Esophagus (tissue), 2 donors: ENCODE data around the gene NFATC3. TPM values are rescaled to one million over a fixed set of nuclear protein-coding genes. Genes with fewer than 3 reads are reported as not detected.

Experiments
- H3K27ac ChIP-seq, 2 donors: one replicate each; pipeline ENCODE4 v1.5.1; 2013; ENCODE audit warnings: low read depth in 2 of 2, mild to moderate bottlenecking in 2 of 2, inconsistent platforms in 1 of 2, low read length in 1 of 2, moderate library complexity in 1 of 2
- H3K27me3 ChIP-seq, 2 donors: one replicate each; pipeline ENCODE4 v1.6.1; 2013; ENCODE audit warnings: low read length in 2 of 2, control low read depth in 1 of 2, mild to moderate bottlenecking in 1 of 2; ENCODE audit not compliant: insufficient read depth in 2 of 2, control insufficient read depth in 1 of 2
- H3K36me3 ChIP-seq, 2 donors: one replicate each; pipeline ENCODE4 v1.6.1; 2013; ENCODE audit warnings: low read length in 1 of 2; ENCODE audit not compliant: control insufficient read depth in 2 of 2, insufficient read depth in 2 of 2
- H3K4me1 ChIP-seq, 2 donors: one replicate each; pipeline ENCODE4 v1.6.1; 2013; ENCODE audit warnings: low read length in 1 of 2; ENCODE audit not compliant: control insufficient read depth in 2 of 2, insufficient read depth in 2 of 2
- H3K4me3 ChIP-seq, 2 donors: one replicate each; pipeline ENCODE4 v1.5.1; 2013; ENCODE audit warnings: low read length in 2 of 2, mild to moderate bottlenecking in 2 of 2, low read depth in 1 of 2, moderate library complexity in 1 of 2
- H3K9me3 ChIP-seq, 2 donors: one replicate each; pipeline ENCODE4 v1.6.1; 2013; ENCODE audit warnings: mild to moderate bottlenecking in 2 of 2, low read depth in 1 of 2, low read length in 1 of 2, moderate library complexity in 1 of 2; ENCODE audit not compliant: control insufficient read depth in 2 of 2, insufficient read depth in 1 of 2
- WGBS, 2 donors: extraction: QIAGEN DNeasy Blood & Tissue Kit; methylation state at CpG; one replicate each; pipeline ENCODE4 v1.1.7; 2013; 5-methylcytosine and 5-hydroxymethylcytosine counted together
- polyA plus RNA-seq, 2 donors: library from polyadenylated mRNA; stranded (reverse); fragments of 200-250 nt; gene quantifications; one replicate each; pipeline ENCODE4 v1.2.3, GENCODE V29; 2013
- donor health status: healthy with polysubstance abuse.
- donor health status: Bipolar disorder and iron deficiency.

The NFATC3 gene
- polyA plus RNA-seq, 2 donors, result 4.0 to 5.5 TPM

- no peaks in the 10 kb centered on the region for H3K9me3 ChIP-seq
- 75 to 84% methylated on average over 1 of the region's 1 CpG for whole genome bisulfite sequencing, 2 donors
- no peaks in the 10 kb centered on the region for H3K27me3 ChIP-seq
- peaks cover 0 to 2% of the 10 kb centered on the region in 2 donors for H3K4me1 ChIP-seq
- H3K4me3 ChIP-seq, result no peak overlapping the region
- no peaks in the 10 kb centered on the region for H3K36me3 ChIP-seq
- H3K27ac ChIP-seq, result no peak overlapping the region
Observed at GRCh38 chr16:68215302-68215701, 130.1 kb downstream of the NFATC3 start.

DNA sequence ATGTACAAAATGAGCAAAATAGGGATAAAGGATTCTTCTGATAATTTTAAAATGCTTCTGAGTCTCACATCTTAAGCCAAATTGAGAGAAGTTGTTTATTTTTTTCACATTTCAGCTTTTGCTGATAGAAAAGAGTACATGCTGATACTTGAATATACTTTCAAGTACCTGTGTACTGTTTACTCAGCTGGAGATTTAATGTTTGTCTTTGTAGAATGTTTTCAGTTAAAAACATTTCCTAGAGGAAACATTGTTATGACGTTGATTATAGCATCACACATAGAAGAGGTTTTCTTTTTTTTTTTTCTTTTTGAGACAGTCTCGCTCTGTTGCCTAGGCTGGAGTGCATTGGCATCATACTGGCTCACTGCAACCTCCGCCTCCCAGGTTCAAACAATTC is 131.1 kb downstream of the NFATC3 start:
- H3K4me3 ChIP-seq, result no peak overlapping the region
- WGBS, 2 donors, result 84 to 85% methylated on average over 3 of the region's 3 CpGs

DNA sequence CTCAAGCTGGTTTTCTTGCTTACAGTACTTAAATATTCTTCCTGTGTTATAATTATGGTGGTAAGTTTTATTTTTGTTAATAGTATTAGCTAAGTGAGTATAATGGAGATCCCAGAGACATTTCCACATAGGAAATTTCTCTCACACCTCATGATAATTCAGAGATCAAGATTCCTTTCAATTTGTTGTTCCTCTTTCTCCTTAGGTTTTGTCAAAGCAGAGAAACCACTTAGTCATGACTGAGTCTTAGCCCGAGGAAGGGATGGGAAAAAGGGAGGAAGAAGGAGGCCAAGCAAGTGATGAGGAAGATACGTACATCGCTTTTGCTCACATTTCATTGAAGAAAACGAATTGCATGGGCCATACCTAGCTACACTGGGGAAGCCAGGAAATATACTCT is 132.3 kb downstream of the NFATC3 start:
- H3K9me3 ChIP-seq, result no peaks in the 10 kb centered on the region
- H3K27ac ChIP-seq, result no peak overlapping the region
- no peak overlapping the region for H3K4me3 ChIP-seq
- no peaks in the 10 kb centered on the region for H3K27me3 ChIP-seq
- WGBS, 2 donors, result 88 to 89% methylated on average over 4 of the region's 4 CpGs
- peaks cover 0 to 2% of the 10 kb centered on the region in 2 donors for H3K4me1 ChIP-seq
- H3K36me3 ChIP-seq, result no peaks in the 10 kb centered on the region

More for the DNA sequence above, 131.1 kb downstream of the NFATC3 start:
- no peaks in the 10 kb centered on the region for H3K27me3 ChIP-seq
- no peaks in the 10 kb centered on the region for H3K36me3 ChIP-seq
- H3K9me3 ChIP-seq, result no peaks in the 10 kb centered on the region
- no peak overlapping the region for H3K27ac ChIP-seq
- H3K4me1 ChIP-seq, result peaks cover 0 to 2% of the 10 kb centered on the region in 2 donors

- Histone ChIP-seq H3K9me3 (no peaks in the 10 kb centered on the region), H3K27me3 (no peaks in the 10 kb centered on the region), H3K4me1 (peaks cover 0 to 2% of the 10 kb centered on the region in 2 donors), H3K4me3 (no peak overlapping the region), H3K27ac (no peak overlapping the region), H3K36me3 (no peaks in the 10 kb centered on the region)
- WGBS, 2 donors, result 87% methylated on average over 6 of the region's 6 CpGs
Observed at GRCh38 chr16:68219725-68220351, 134.7 kb downstream of the NFATC3 start.

- Histone ChIP-seq H3K27ac (no peak overlapping the region), H3K4me1 (no peaks in the 10 kb centered on the region), H3K36me3 (peaks cover 2 to 7% of the 10 kb centered on the region in 2 donors), H3K27me3 (no peaks in the 10 kb centered on the region), H3K9me3 (no peaks in the 10 kb centered on the region), H3K4me3 (no peak overlapping the region)
- WGBS, 2 donors, result 66 to 79% methylated on average over 1 of the region's 1 CpG
Observed at GRCh38 chr16:68223072-68223471, 137.9 kb downstream of the NFATC3 start.

- Histone ChIP-seq H3K4me3 (no peak overlapping the region), H3K9me3 (no peaks in the 10 kb centered on the region), H3K4me1 (no peaks in the 10 kb centered on the region), H3K27me3 (no peaks in the 10 kb centered on the region), H3K27ac (no peak overlapping the region), H3K36me3 (peaks cover 7 to 19% of the 10 kb centered on the region in 2 donors)
- 76 to 82% methylated on average over 4 of the region's 4 CpGs for WGBS, 2 donors
Observed at GRCh38 chr16:68226116-68226515, 140.9 kb downstream of the NFATC3 start.

GRCh38 chr16:68227183-68227793 is 142.1 kb downstream of the NFATC3 start:
- no peaks in the 10 kb centered on the region for H3K9me3 ChIP-seq
- no peak overlapping the region for H3K4me3 ChIP-seq
- peak overlapping the region in 1 of 2 donors; percentile 54 for H3K27ac ChIP-seq
- no peaks in the 10 kb centered on the region for H3K27me3 ChIP-seq
- no peaks in the 10 kb centered on the region for H3K4me1 ChIP-seq
- H3K36me3 ChIP-seq, result peaks cover 10 to 30% of the 10 kb centered on the region in 2 donors
- WGBS, 2 donors, result 54 to 63% methylated on average over 3 of the region's 3 CpGs

GRCh38 chr16:68227850-68228553 is 142.8 kb downstream of the NFATC3 start:
- 67 to 71% methylated on average over 2 of the region's 2 CpGs for WGBS, 2 donors
- Histone ChIP-seq H3K36me3 (peaks cover 12 to 34% of the 10 kb centered on the region in 2 donors), H3K4me3 (no peak overlapping the region), H3K27ac (no peak overlapping the region), H3K4me1 (no peaks in the 10 kb centered on the region), H3K9me3 (no peaks in the 10 kb centered on the region), H3K27me3 (no peaks in the 10 kb centered on the region)

DNA sequence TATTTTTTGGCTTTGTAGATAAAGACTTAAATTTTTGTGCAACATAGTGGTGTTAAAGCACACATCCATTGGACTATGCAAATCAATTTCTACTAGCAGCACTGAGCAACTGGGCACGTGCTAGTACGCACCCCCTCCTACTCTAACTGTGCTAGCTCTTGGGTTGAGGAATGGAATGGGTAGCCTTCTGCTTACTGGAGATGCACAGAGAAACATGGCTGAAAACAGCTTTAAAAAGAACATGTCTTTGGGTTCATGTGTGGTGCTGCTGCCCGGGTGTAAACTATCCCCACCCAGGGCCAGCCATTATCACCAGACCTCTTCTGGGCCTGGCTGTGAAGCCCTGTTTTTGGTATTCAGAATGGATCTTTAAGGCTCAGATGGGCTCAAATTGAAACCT is 143.5 kb downstream of the NFATC3 start:
- H3K27ac ChIP-seq, result no peak overlapping the region
- H3K4me1 ChIP-seq, result no peaks in the 10 kb centered on the region
- H3K4me3 ChIP-seq, result no peak overlapping the region
- no peaks in the 10 kb centered on the region for H3K27me3 ChIP-seq
- no peaks in the 10 kb centered on the region for H3K9me3 ChIP-seq
- H3K36me3 ChIP-seq, result peaks cover 12 to 34% of the 10 kb centered on the region in 2 donors
- WGBS, 2 donors, result 73 to 84% methylated on average over 3 of the region's 3 CpGs
